LNCAP (cell line): ENCODE measurements around the gene TRMT1.

Experiments used
- CTCF ChIP-seq: fragments of 450-650 bp; IDR thresholded peaks from 2 replicates; pipeline ENCODE4 v1.5.1; 2017; ENCODE audit warnings: mild to moderate bottlenecking

The TRMT1 gene

GRCh38 chr19:13074378-13074777 lies 42.2 kb downstream of the TRMT1 start:
- TF ChIP-seq CTCF: no peak

GRCh38 chr19:13073263-13073662 lies 43.3 kb downstream of the TRMT1 start:
- no peak for TF ChIP-seq CTCF

GRCh38 chr19:13072188-13072908 lies 44.2 kb downstream of the TRMT1 start:
- TF ChIP-seq CTCF: no peak

GRCh38 chr19:13071444-13072187 lies 44.9 kb downstream of the TRMT1 start:
- TF ChIP-seq CTCF: no peak

- TF ChIP-seq CTCF: no peak
Observed at GRCh38 chr19:13070425-13071140, 46.0 kb downstream of the TRMT1 start.

- no peak for TF ChIP-seq CTCF
Observed at GRCh38 chr19:13069415-13070359, 46.9 kb downstream of the TRMT1 start.
